Measurements from ENCODE around the gene RNF213. TPM values are rescaled to one million over a fixed set of nuclear protein-coding genes. Genes with fewer than 3 reads are reported as not detected.

Gene RNF213
- total and polyA plus RNA-seq, 4 donors, result 18.2 to 104 (median 33.5) TPM

GRCh38 chr17:80272366-80272765 is 11.7 kb downstream of the RNF213 start:
- no peak for TF ChIP-seq HNF4A (conservative IDR thresholded peaks at IDR 0.05)
- no peak for TF ChIP-seq RXRA (IDR thresholded peaks at IDR 0.05)
- TF ChIP-seq, protein P1, sequence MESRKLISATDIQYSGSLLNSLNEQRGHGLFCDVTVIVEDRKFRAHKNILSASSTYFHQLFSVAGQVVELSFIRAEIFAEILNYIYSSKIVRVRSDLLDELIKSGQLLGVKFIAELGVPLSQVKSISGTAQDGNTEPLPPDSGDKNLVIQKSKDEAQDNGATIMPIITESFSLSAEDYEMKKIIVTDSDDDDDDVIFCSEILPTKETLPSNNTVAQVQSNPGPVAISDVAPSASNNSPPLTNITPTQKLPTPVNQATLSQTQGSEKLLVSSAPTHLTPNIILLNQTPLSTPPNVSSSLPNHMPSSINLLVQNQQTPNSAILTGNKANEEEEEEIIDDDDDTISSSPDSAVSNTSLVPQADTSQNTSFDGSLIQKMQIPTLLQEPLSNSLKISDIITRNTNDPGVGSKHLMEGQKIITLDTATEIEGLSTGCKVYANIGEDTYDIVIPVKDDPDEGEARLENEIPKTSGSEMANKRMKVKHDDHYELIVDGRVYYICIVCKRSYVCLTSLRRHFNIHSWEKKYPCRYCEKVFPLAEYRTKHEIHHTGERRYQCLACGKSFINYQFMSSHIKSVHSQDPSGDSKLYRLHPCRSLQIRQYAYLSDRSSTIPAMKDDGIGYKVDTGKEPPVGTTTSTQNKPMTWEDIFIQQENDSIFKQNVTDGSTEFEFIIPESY (IDR thresholded peaks at IDR 0.05), result no peak
- TF ChIP-seq EGR1 (IDR thresholded peaks at IDR 0.05; ENCODE audit: low read depth in 2 of 2), result no peak
- TF ChIP-seq, protein P2, sequence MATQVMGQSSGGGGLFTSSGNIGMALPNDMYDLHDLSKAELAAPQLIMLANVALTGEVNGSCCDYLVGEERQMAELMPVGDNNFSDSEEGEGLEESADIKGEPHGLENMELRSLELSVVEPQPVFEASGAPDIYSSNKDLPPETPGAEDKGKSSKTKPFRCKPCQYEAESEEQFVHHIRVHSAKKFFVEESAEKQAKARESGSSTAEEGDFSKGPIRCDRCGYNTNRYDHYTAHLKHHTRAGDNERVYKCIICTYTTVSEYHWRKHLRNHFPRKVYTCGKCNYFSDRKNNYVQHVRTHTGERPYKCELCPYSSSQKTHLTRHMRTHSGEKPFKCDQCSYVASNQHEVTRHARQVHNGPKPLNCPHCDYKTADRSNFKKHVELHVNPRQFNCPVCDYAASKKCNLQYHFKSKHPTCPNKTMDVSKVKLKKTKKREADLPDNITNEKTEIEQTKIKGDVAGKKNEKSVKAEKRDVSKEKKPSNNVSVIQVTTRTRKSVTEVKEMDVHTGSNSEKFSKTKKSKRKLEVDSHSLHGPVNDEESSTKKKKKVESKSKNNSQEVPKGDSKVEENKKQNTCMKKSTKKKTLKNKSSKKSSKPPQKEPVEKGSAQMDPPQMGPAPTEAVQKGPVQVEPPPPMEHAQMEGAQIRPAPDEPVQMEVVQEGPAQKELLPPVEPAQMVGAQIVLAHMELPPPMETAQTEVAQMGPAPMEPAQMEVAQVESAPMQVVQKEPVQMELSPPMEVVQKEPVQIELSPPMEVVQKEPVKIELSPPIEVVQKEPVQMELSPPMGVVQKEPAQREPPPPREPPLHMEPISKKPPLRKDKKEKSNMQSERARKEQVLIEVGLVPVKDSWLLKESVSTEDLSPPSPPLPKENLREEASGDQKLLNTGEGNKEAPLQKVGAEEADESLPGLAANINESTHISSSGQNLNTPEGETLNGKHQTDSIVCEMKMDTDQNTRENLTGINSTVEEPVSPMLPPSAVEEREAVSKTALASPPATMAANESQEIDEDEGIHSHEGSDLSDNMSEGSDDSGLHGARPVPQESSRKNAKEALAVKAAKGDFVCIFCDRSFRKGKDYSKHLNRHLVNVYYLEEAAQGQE (IDR thresholded peaks at IDR 0.05), result no peak
- no peak for TF ChIP-seq JUND (IDR thresholded peaks at IDR 0.05)
- no peak for TF ChIP-seq RAD21 (IDR thresholded peaks at IDR 0.05)
- no peak for TF ChIP-seq NR2F2 (IDR thresholded peaks at IDR 0.05)
- TF ChIP-seq TAF1 (conservative IDR thresholded peaks at IDR 0.05), result no peak
- TF ChIP-seq GABPA (IDR thresholded peaks at IDR 0.05 in 1 of 2, conservative IDR thresholded peaks at IDR 0.05 in 1 of 2), result no peak
- TF ChIP-seq YY1 (IDR thresholded peaks at IDR 0.05), result no peak
- Histone ChIP-seq H3K27ac (ENCODE audit: low read depth in 1 of 2, low read length in 2 of 2) (no peak overlapping the region), H3K27me3 (ENCODE audit: control insufficient read depth in 4 of 4, insufficient read depth in 4 of 4, low read length in 3 of 4) (no peaks in the 10 kb centered on the region), H3K36me3 (ENCODE audit: control insufficient read depth in 4 of 4, insufficient read depth in 3 of 4, low read depth in 1 of 4, low read length in 3 of 4) (peaks cover 8 to 23% (median 13%) of the 10 kb centered on the region in 4 donors), H3K4me3 (ENCODE audit: low read depth in 1 of 3, low read length in 3 of 3) (no peak overlapping the region), H3K9ac (ENCODE audit: low read depth in 1 of 2, low read length in 2 of 2) (no peak overlapping the region), H3K9me3 (ENCODE audit: control insufficient read depth in 4 of 4, low read length in 3 of 4) (no peaks in the 10 kb centered on the region), H3K4me1 (ENCODE audit: control insufficient read depth in 4 of 4, insufficient read depth in 4 of 4, low read length in 3 of 4) (no peaks in the 10 kb centered on the region)
- 89% methylated on average over 10 of the region's 10 CpGs for WGBS
- no peak for DNase-seq (ENCODE audit: low spot score)

- no peaks in the 10 kb centered on the region for H3K9me3 ChIP-seq (ENCODE audit: control insufficient read depth in 4 of 4, low read length in 3 of 4)
- TF ChIP-seq JUND (IDR thresholded peaks at IDR 0.05), result no peak
- TF ChIP-seq FOXA2 (IDR thresholded peaks at IDR 0.05), result no peak
- no peak for TF ChIP-seq MAX (IDR thresholded peaks at IDR 0.05)
- no peak for DNase-seq (ENCODE audit: low spot score)
- no peak overlapping the region for H3K4me3 ChIP-seq (ENCODE audit: low read depth in 1 of 3, low read length in 3 of 3)
- 83% methylated on average over 9 of the region's 9 CpGs for WGBS
- H3K9ac ChIP-seq (ENCODE audit: low read depth in 1 of 2, low read length in 2 of 2), result no peak overlapping the region
- H3K27ac ChIP-seq (ENCODE audit: low read depth in 1 of 2, low read length in 2 of 2), result no peak overlapping the region
- H3K4me1 ChIP-seq (ENCODE audit: control insufficient read depth in 4 of 4, insufficient read depth in 4 of 4, low read length in 3 of 4), result no peaks in the 10 kb centered on the region
- no peaks in the 10 kb centered on the region for H3K27me3 ChIP-seq (ENCODE audit: control insufficient read depth in 4 of 4, insufficient read depth in 4 of 4, low read length in 3 of 4)
- peaks cover 5 to 25% (median 9%) of the 10 kb centered on the region in 4 donors for H3K36me3 ChIP-seq (ENCODE audit: control insufficient read depth in 4 of 4, insufficient read depth in 3 of 4, low read depth in 1 of 4, low read length in 3 of 4)
Measured at GRCh38 chr17:80274331-80274730, 13.7 kb downstream of the RNF213 start.

All from liver (tissue), 9 donors.